ENCODE measurements around the gene HEMGN. TPM values are rescaled to one million over a fixed set of nuclear protein-coding genes. Genes with fewer than 3 reads are reported as not detected.
"Not testable (repeated sequence)": the region's sequence is repeated elsewhere in the genome, so short reads cannot be mapped to it uniquely, and the experiment has no call there.

HEMGN gene
- total RNA-seq, 4 donors from 2014 or later: not detected

- DNase-seq (ENCODE audit: low spot score in 2 of 2): no peak
- peaks cover 0 to 32% (median 9%) of the 10 kb centered on the region in 4 donors for H3K4me1 ChIP-seq
- TF ChIP-seq EP300 (IDR thresholded peaks at IDR 0.05) (no peak), POLR2A (IDR thresholded peaks at IDR 0.05) (no peak)
- H3K4me3 ChIP-seq: no peak overlapping the region
- H3K36me3 ChIP-seq: no peaks in the 10 kb centered on the region
- H3K27me3 ChIP-seq: no peaks in the 10 kb centered on the region
- peak overlapping the region in 2 of 4 donors; percentile 99 to 100 for H3K27ac ChIP-seq
- H3K9me3 ChIP-seq: no peaks in the 10 kb centered on the region
- WGBS, 2 donors: 70 to 77% methylated on average over 4 of the region's 4 CpGs
Observed at GRCh38 chr9:97980479-97980803, 42.5 kb upstream of the HEMGN start.

GRCh38 chr9:97979788-97980478 is 42.0 kb upstream of the HEMGN start:
- H3K4me3 ChIP-seq: no peak overlapping the region
- TF ChIP-seq CTCF (IDR thresholded peaks at IDR 0.05): no peak
- TF ChIP-seq POLR2A (IDR thresholded peaks at IDR 0.05): no peak
- no peak for TF ChIP-seq EP300 (IDR thresholded peaks at IDR 0.05)
- peak overlapping the region in 2 of 4 donors; percentile 99 to 100 for H3K27ac ChIP-seq
- DNase-seq (ENCODE audit: low spot score in 2 of 2): no peak
- no peaks in the 10 kb centered on the region for H3K36me3 ChIP-seq
- H3K9me3 ChIP-seq: no peaks in the 10 kb centered on the region
- peaks cover 0 to 28% (median 5%) of the 10 kb centered on the region in 4 donors for H3K4me1 ChIP-seq
- H3K27me3 ChIP-seq: no peaks in the 10 kb centered on the region
- WGBS, 2 donors: 85 to 87% methylated on average over 7 of the region's 7 CpGs

- no peak for DNase-seq (ENCODE audit: low spot score in 2 of 2)
- 85 to 94% methylated on average over 3 of the region's 3 CpGs for WGBS, 2 donors
- no peaks in the 10 kb centered on the region for H3K36me3 ChIP-seq
- H3K27me3 ChIP-seq: no peaks in the 10 kb centered on the region
- no peak overlapping the region for H3K4me3 ChIP-seq
- peaks cover 0 to 28% (median 5%) of the 10 kb centered on the region in 4 donors for H3K4me1 ChIP-seq
- no peak overlapping the region for H3K27ac ChIP-seq
- peaks cover 0 to 2% (median 0%) of the 10 kb centered on the region in 4 donors for H3K9me3 ChIP-seq
- no peak for TF ChIP-seq CTCF (IDR thresholded peaks at IDR 0.05)
- TF ChIP-seq EP300 (IDR thresholded peaks at IDR 0.05): no peak
- TF ChIP-seq POLR2A (IDR thresholded peaks at IDR 0.05): no peak
Observed at GRCh38 chr9:97978371-97979130, 40.6 kb upstream of the HEMGN start.

- 90 to 93% methylated on average over 10 of the region's 10 CpGs for WGBS, 2 donors
- not testable (repeated sequence) for H3K36me3 ChIP-seq; H3K27me3 ChIP-seq; DNase-seq (ENCODE audit: low spot score in 2 of 2); H3K4me3 ChIP-seq; H3K27ac ChIP-seq; H3K9me3 ChIP-seq
- peaks cover 0 to 18% (median 0%) of the 10 kb centered on the region in 4 donors for H3K4me1 ChIP-seq
Observed at GRCh38 chr9:97976633-97977032, 38.7 kb upstream of the HEMGN start.

GRCh38 chr9:97975376-97975775 is 37.4 kb upstream of the HEMGN start:
- peaks cover 0 to 7% of the 10 kb centered on the region in 2 donors for H3K27me3 ChIP-seq

More at GRCh38 chr9:97975376-97975775, 37.4 kb upstream of the HEMGN start:
- TF ChIP-seq POLR2A (IDR thresholded peaks at IDR 0.05) (no peak), CTCF (IDR thresholded peaks at IDR 0.05) (no peak), EP300 (IDR thresholded peaks at IDR 0.05) (no peak)
- Histone ChIP-seq H3K27ac (no peak overlapping the region), H3K36me3 (no peaks in the 10 kb centered on the region), H3K9me3 (peaks cover 0 to 2% (median 0%) of the 10 kb centered on the region in 4 donors), H3K4me1 (peaks cover 0 to 5% (median 0%) of the 10 kb centered on the region in 4 donors), H3K4me3 (no peak overlapping the region)
- WGBS, 2 donors: 35 to 38% methylated on average over 1 of the region's 1 CpG
- DNase-seq (ENCODE audit: low spot score in 2 of 2): no peak

Measured in tibial nerve (tissue), 4 donors.